K562 (cell line): ENCODE measurements around the gene DCUN1D4. TPM values are rescaled to one million over a fixed set of nuclear protein-coding genes. Genes with fewer than 3 reads are reported as not detected.

Experiments used
- ATAC-seq: fragments of 200-7000 bp; cut with Tn5 transposase; 3 replicates; pipeline ENCODE4 v1.9.1; 2020; ENCODE audit warnings: moderate library complexity
- BruUV-seq: library from RNA; stranded (reverse); fragments of 400-500 nt; replicated peaks from 2 replicates; lab custom pipeline; 2021; lab: Mats Ljungman, UMichigan
- CTCF ChIA-PET: fragments of 300-600 bp; formaldehyde crosslinking; extraction: SDS; loops from one replicate; lab custom pipeline; 2021; ENCODE audit warnings: low intra/inter-chr PET ratio; lab: Yijun Ruan, JAX
- POLR2A ChIA-PET: fragments of 300-600, 350-650 bp; sonication (Branson Sonifier 250); formaldehyde crosslinking; extraction: SDS; loops from one replicate; lab custom pipeline; 2021; ENCODE audit warnings: antibody characterized with exemption, inconsistent platforms; lab: Yijun Ruan, JAX
- DNase-seq, 4 experiments: peaks; one replicate each; pipeline versions ENCODE4 v3.0.0 to v3.0.0-alpha.2; 2011 to 2018; ENCODE audit warnings: low spot score in 3 of 4, mixed read lengths in 3 of 4; ENCODE audit errors: extremely low read depth in 1 of 4
- FAIRE-seq: peaks from 2 replicates; lab custom pipeline; 2011; peaks lifted over from hg19 to GRCh38; lab: Jason Lieb, UNC
- H2AFZ ChIP-seq: 2 replicates; pipeline ENCODE4 v1.6.0; 2011; ENCODE audit warnings: low read depth, low read length, control low read depth, inconsistent platforms
- H3K27ac ChIP-seq: fragments of 200-600 bp; 3 replicates; pipeline ENCODE4 v1.8.0; 2011; ENCODE audit warnings: low read depth, mild to moderate bottlenecking, control low read depth, inconsistent platforms, low read length, moderate library complexity, mixed read lengths; ENCODE audit errors: extremely low read depth
- H3K27me3 ChIP-seq, 2 experiments: fragments of 300-600 bp in 1 of 2; 2 replicates in 1 of 2; 3 replicates in 1 of 2; pipeline versions ENCODE4 v1.6.0 to v1.8.0; 2011; ENCODE audit warnings: inconsistent platforms in 2 of 2, low read length in 2 of 2, mild to moderate bottlenecking in 1 of 2, mixed read lengths in 1 of 2, moderate library complexity in 1 of 2; ENCODE audit not compliant: control insufficient read depth in 2 of 2, insufficient read depth in 2 of 2
- H3K36me3 ChIP-seq: fragments of 300-600 bp; 3 replicates; pipeline ENCODE4 v1.8.0; 2011; ENCODE audit warnings: mild to moderate bottlenecking, low read length, inconsistent platforms; ENCODE audit not compliant: control insufficient read depth, insufficient read depth
- H3K4me1 ChIP-seq, 2 experiments: fragments of 200-600 bp in 1 of 2; replicated peaks in 1 of 2; 2 replicates in 1 of 2; 3 replicates in 1 of 2; pipeline versions ENCODE4 v1.5.1 to v1.8.0; 2011; ENCODE audit warnings: inconsistent platforms in 2 of 2, low read length in 2 of 2, mild to moderate bottlenecking in 1 of 2, mixed read lengths in 1 of 2, moderate library complexity in 1 of 2; ENCODE audit not compliant: control insufficient read depth in 2 of 2, insufficient read depth in 2 of 2
- H3K4me2 ChIP-seq: 2 replicates; pipeline ENCODE4 v1.6.1; 2011; ENCODE audit warnings: low read length, control low read depth, inconsistent platforms, mixed read lengths; ENCODE audit not compliant: insufficient read depth
- H3K4me3 ChIP-seq: fragments of 200-600 bp; sonication (generic), shearing (Covaris generic); 2 replicates; pipeline ENCODE4 v1.5.1; 2016; ENCODE audit warnings: control low read depth, inconsistent platforms
- H3K79me2 ChIP-seq: fragments of 200-600 bp; 3 replicates; pipeline ENCODE4 v1.8.0; 2011; ENCODE audit warnings: low read length, inconsistent platforms; ENCODE audit not compliant: control insufficient read depth, insufficient read depth
- H3K9ac ChIP-seq, 2 experiments: 2 replicates each; pipeline versions ENCODE4 v1.6.0 to v1.6.1; 2011; ENCODE audit warnings: low read depth in 2 of 2, low read length in 2 of 2, control low read depth in 1 of 2, inconsistent platforms in 1 of 2, mild to moderate bottlenecking in 1 of 2, mixed read lengths in 1 of 2; ENCODE audit not compliant: insufficient read depth in 1 of 2
- H3K9me1 ChIP-seq: one replicate; pipeline ENCODE4 v1.6.0; 2011; ENCODE audit warnings: inconsistent platforms, mild to moderate bottlenecking, low read length, moderate library complexity; ENCODE audit not compliant: control insufficient read depth, insufficient read depth
- H3K9me3 ChIP-seq: replicated peaks from 2 replicates; pipeline ENCODE4 v1.5.1; 2011; ENCODE audit warnings: low read depth, low read length, inconsistent platforms; ENCODE audit not compliant: control insufficient read depth, insufficient read depth
- H4K20me1 ChIP-seq: replicated peaks from 2 replicates; pipeline ENCODE4 v1.6.1; 2011; ENCODE audit warnings: low read length, inconsistent platforms, mixed read lengths; ENCODE audit not compliant: control insufficient read depth, insufficient read depth
- ETV1 ChIP-seq: fragments of 450-650 bp; conservative IDR thresholded peaks from 2 replicates; pipeline ENCODE4 v1.6.1; 2016; ENCODE audit warnings: missing genetic modification characterization, control low read depth, low read depth, missing compliant biosample characterization
- GABPA ChIP-seq: fragments of 200-800 bp; sonication (Bioruptor generic); conservative IDR thresholded peaks from 2 replicates; pipeline ENCODE4 v1.6.1; 2016; ENCODE audit warnings: low read depth, missing genetic modification characterization, missing compliant biosample characterization
- JUND ChIP-seq, 2 experiments: IDR thresholded peaks; 2 replicates in 1 of 2; 3 replicates in 1 of 2; pipeline ENCODE4 v1.6.1; 2011; ENCODE audit warnings: borderline replicate concordance in 2 of 2, low read depth in 2 of 2, low read length in 2 of 2, improper control_type of control experiment in 1 of 2, missing biosample characterization in 1 of 2, missing genetic modification characterization in 1 of 2, missing genetic modification reagents in 1 of 2
- MAFG ChIP-seq: fragments of 450-650 bp; conservative IDR thresholded peaks from 2 replicates; pipeline ENCODE4 v1.6.1; 2016; ENCODE audit warnings: missing genetic modification characterization, missing compliant biosample characterization
- NONO ChIP-seq, 2 experiments: fragments of 200-400 bp in 1 of 2; fragments of 450-650 bp in 1 of 2; formaldehyde crosslinking in 1 of 2; IDR thresholded peaks; 2 replicates each; pipeline ENCODE4 v1.6.1; 2017; ENCODE audit warnings: low read depth in 2 of 2, mild to moderate bottlenecking in 2 of 2, moderate library complexity in 2 of 2, low read length in 1 of 2
- NR2C2 ChIP-seq, 2 experiments: fragments of 200-800 bp in 1 of 2; sonication (Bioruptor generic) in 1 of 2; sonication (generic) in 1 of 2; formaldehyde crosslinking in 1 of 2; IDR thresholded peaks; 2 replicates each; pipeline versions ENCODE4 v1.6.1 to v1.8.0; 2016 to 2022; ENCODE audit warnings: mild to moderate bottlenecking in 1 of 2, missing compliant biosample characterization in 1 of 2, missing genetic modification characterization in 1 of 2, missing genetic modification reagents in 1 of 2
- SMARCA4 ChIP-seq: fragments of 450-650 bp; IDR thresholded peaks from 2 replicates; pipeline ENCODE4 v1.6.1; 2016
- ZNF165 ChIP-seq: fragments of 250-450 bp; sonication (Bioruptor Pico); IDR thresholded peaks from 2 replicates; pipeline ENCODE4 v1.4.0; 2020; ENCODE audit warnings: borderline replicate concordance
- ZNF175 ChIP-seq: fragments of 200-800 bp; sonication (Bioruptor generic); IDR thresholded peaks from 2 replicates; pipeline ENCODE4 v1.6.1; 2016; ENCODE audit warnings: low read depth, mild to moderate bottlenecking, missing genetic modification characterization, missing compliant biosample characterization
- ZNF316 ChIP-seq: fragments of 450-650 bp; IDR thresholded peaks from 2 replicates; pipeline ENCODE4 v1.6.1; 2016
- WGBS: fragments of 100-300 bp; shearing (Covaris generic); methylation state at CpG from one replicate; pipeline ENCODE4 v1.1.6; 2016; ENCODE audit warnings: low coverage, mixed read lengths; ENCODE audit not compliant: insufficient coverage; ENCODE audit errors: missing lambda C conversion rate; 5-methylcytosine and 5-hydroxymethylcytosine counted together
- in situ Hi-C: fragments of 300-500 bp; cut with MboI; formaldehyde crosslinking; loops from 4 replicates; pipeline ENCODE4 v1.15.0; 2018; ENCODE audit warnings: inconsistent platforms, mixed read lengths
- intact Hi-C: fragments of 100-400 bp; cut with micrococcal nuclease; formaldehyde crosslinking; loops from 2 replicates; pipeline ENCODE4 v1.14.2; 2022
- polyA plus RNA-seq, 8 experiments: library from polyadenylated mRNA; depleted of rRNA in 4 of 8; stranded (reverse) in 5 of 8; unstranded in 3 of 8; fragments of >200 nt; fragmentation: Nextera tagmentation in 2 of 8; fragmentation: Illumina TruSeq in 1 of 8; extraction: Ambion mirVana in 2 of 8; extraction: Trizol in 1 of 8; gene quantifications; 2 replicates each; pipeline versions ENCODE4 v1.2.1 to v1.2.3, GENCODE V29; 2011 to 2014; ENCODE audit warnings: inconsistent platforms in 1 of 8, missing spikeins in 1 of 8
- total RNA-seq, 7 experiments: library from RNA; depleted of rRNA in 6 of 7; stranded (reverse); fragments of >200 nt in 6 of 7; fragmentation: Illumina TruSeq in 2 of 7; extraction: Trizol in 2 of 7; gene quantifications; 2 replicates each; pipeline versions ENCODE4 v1.2.1 to v1.2.3, GENCODE V29; 2011 to 2021; ENCODE audit warnings: low replicate concordance in 1 of 7
- TF ChIP-seq, protein P1 (sequence below): fragments of 450-650 bp; IDR thresholded peaks from 2 replicates; pipeline ENCODE4 v1.6.1; 2017; ENCODE audit warnings: antibody characterized with exemption, mild to moderate bottlenecking
- TF ChIP-seq, protein P2 (sequence below): fragments of 450-650 bp; IDR thresholded peaks from 2 replicates; pipeline ENCODE4 v1.6.1; 2018; ENCODE audit not compliant: partially characterized antibody

DCUN1D4 gene
- total and polyA plus RNA-seq, 9 of the 15 experiments (the other 6 are each of a cell fraction or from before 2014, with no cell fraction given), result 15.1 to 73.5 (median 23.0) TPM

DNA sequence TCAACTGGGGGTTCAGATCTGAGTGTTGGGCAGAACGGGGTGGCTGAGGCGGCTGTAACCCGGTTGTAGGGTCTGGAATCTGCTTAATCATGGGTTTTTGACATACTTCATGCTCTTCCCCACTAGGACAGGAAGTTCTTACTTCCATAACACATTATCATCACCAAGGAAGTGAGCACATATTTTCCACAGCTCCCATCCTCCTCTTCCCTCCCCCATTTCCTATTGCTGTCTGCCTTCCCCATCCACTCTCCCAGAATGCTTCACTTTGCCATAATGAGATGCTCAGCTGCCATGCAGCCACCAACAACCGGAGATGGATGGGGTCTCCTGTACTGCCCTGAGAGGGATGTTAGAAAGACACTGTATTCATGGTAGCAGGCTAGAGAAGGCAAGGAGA lies 6.4 kb upstream of the DCUN1D4 start:
- in situ Hi-C loops, result no loop called here
- no TSS peak for BruUV-seq
- no peaks in the 10 kb centered on the region for H4K20me1 ChIP-seq
- no peaks in the 10 kb centered on the region for H3K36me3 ChIP-seq
- no peaks in the 10 kb centered on the region for H3K9me1 ChIP-seq
- ChIA-PET CTCF (no interaction called here), POLR2A (interaction anchor here (0.9 kb wide), 1 partner anchor 8 kb away, joined by 3 read pairs; no protein-coding TSS in a partner anchor)
- H3K4me1 ChIP-seq, result peaks cover 0 to 3% of the 10 kb centered on the region in 2 experiments; a peak in 1 of 5 replicates
- H3K79me2 ChIP-seq, result no peaks in the 10 kb centered on the region
- no peak overlapping the region for H3K4me3 ChIP-seq
- H3K27me3 ChIP-seq, result peaks cover 2 to 3% of the 10 kb centered on the region in 2 experiments; a peak in 1 of 5 replicates
- ATAC-seq, result peak; percentile 46
- H3K9ac ChIP-seq, result no peak overlapping the region
- FAIRE-seq, result no peak
- H3K27ac ChIP-seq, result no peak overlapping the region
- peak overlapping the region; percentile 74 for H2AFZ ChIP-seq
- intact Hi-C loops, result no loop called here
- no peaks in the 10 kb centered on the region; the same call in 1 of the 2 replicates for H3K9me3 ChIP-seq
- no peak overlapping the region for H3K4me2 ChIP-seq
- WGBS, result 29% methylated on average over 4 of the region's 4 CpGs
- DNase-seq, result peak in 1 of 4 experiments; percentile 8
- TF ChIP-seq, protein P1, sequence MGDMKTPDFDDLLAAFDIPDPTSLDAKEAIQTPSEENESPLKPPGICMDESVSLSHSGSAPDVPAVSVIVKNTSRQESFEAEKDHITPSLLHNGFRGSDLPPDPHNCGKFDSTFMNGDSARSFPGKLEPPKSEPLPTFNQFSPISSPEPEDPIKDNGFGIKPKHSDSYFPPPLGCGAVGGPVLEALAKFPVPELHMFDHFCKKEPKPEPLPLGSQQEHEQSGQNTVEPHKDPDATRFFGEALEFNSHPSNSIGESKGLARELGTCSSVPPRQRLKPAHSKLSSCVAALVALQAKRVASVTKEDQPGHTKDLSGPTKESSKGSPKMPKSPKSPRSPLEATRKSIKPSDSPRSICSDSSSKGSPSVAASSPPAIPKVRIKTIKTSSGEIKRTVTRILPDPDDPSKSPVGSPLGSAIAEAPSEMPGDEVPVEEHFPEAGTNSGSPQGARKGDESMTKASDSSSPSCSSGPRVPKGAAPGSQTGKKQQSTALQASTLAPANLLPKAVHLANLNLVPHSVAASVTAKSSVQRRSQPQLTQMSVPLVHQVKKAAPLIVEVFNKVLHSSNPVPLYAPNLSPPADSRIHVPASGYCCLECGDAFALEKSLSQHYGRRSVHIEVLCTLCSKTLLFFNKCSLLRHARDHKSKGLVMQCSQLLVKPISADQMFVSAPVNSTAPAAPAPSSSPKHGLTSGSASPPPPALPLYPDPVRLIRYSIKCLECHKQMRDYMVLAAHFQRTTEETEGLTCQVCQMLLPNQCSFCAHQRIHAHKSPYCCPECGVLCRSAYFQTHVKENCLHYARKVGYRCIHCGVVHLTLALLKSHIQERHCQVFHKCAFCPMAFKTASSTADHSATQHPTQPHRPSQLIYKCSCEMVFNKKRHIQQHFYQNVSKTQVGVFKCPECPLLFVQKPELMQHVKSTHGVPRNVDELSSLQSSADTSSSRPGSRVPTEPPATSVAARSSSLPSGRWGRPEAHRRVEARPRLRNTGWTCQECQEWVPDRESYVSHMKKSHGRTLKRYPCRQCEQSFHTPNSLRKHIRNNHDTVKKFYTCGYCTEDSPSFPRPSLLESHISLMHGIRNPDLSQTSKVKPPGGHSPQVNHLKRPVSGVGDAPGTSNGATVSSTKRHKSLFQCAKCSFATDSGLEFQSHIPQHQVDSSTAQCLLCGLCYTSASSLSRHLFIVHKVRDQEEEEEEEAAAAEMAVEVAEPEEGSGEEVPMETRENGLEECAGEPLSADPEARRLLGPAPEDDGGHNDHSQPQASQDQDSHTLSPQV, result 0 out of 2 replicates have a peak, but pooled peaks have one; percentile 29
- TF ChIP-seq GABPA (tag) (peak; percentile 75), ETV1 (peak; percentile 77), JUND (IDR thresholded peaks at IDR 0.05; ENCODE audit: borderline replicate concordance, low read depth, low read length) (0 out of 2 replicates have a peak, but pooled peaks have one; percentile 33), JUND (tag; IDR thresholded peaks at IDR 0.05; ENCODE audit: borderline replicate concordance, low read depth, low read length) (0 out of 3 replicates have a peak, but pooled peaks have one; percentile 17), ZNF165 (no peak), SMARCA4 (no peak), NR2C2 (CRISPR knock-in tag; IDR thresholded peaks at IDR 0.05) (no peak), NR2C2 (tag; IDR thresholded peaks at IDR 0.05) (no peak), ZNF316 (peak; percentile 75), ZNF175 (CRISPR knock-in tag) (peak; percentile 33; the same call in 1 of the 2 replicates), NONO (IDR thresholded peaks at IDR 0.05; ENCODE audit: low read depth in 2 of 2, low read length in 1 of 2) (no peak), MAFG (tag) (peak; percentile 28; the same call in 1 of the 2 replicates)
- TF ChIP-seq, protein P2, sequence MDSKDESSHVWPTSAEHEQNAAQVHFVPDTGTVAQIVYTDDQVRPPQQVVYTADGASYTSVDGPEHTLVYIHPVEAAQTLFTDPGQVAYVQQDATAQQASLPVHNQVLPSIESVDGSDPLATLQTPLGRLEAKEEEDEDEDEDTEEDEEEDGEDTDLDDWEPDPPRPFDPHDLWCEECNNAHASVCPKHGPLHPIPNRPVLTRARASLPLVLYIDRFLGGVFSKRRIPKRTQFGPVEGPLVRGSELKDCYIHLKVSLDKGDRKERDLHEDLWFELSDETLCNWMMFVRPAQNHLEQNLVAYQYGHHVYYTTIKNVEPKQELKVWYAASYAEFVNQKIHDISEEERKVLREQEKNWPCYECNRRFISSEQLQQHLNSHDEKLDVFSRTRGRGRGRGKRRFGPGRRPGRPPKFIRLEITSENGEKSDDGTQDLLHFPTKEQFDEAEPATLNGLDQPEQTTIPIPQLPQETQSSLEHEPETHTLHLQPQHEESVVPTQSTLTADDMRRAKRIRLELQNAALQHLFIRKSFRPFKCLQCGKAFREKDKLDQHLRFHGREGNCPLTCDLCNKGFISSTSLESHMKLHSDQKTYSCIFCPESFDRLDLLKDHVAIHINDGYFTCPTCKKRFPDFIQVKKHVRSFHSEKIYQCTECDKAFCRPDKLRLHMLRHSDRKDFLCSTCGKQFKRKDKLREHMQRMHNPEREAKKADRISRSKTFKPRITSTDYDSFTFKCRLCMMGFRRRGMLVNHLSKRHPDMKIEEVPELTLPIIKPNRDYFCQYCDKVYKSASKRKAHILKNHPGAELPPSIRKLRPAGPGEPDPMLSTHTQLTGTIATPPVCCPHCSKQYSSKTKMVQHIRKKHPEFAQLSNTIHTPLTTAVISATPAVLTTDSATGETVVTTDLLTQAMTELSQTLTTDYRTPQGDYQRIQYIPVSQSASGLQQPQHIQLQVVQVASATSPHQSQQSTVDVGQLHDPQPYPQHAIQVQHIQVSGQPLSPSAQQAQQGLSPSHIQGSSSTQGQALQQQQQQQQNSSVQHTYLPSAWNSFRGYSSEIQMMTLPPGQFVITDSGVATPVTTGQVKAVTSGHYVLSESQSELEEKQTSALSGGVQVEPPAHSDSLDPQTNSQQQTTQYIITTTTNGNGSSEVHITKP, result peak; percentile 52
